Mesendoderm (in vitro differentiated cells): Measurements from ENCODE around the gene DCC.

Experiments used
- DNase-seq: peaks from one replicate; pipeline ENCODE4 v3.0.0; 2013
- H2AK5ac ChIP-seq: 2 replicates; pipeline ENCODE4 v1.6.1; 2013; ENCODE audit warnings: low read length, inconsistent platforms
- H2BK120ac ChIP-seq: 2 replicates; pipeline ENCODE4 v1.6.1; 2013; ENCODE audit warnings: low read depth, mild to moderate bottlenecking, low read length, moderate library complexity, mixed read lengths
- H2BK15ac ChIP-seq: replicated peaks from 2 replicates; pipeline ENCODE4 v1.6.1; 2013; ENCODE audit warnings: low read depth, mild to moderate bottlenecking, moderate library complexity
- H2BK5ac ChIP-seq: 2 replicates; pipeline ENCODE4 v1.6.1; 2013; ENCODE audit warnings: low read length, inconsistent platforms
- H3K18ac ChIP-seq: 2 replicates; pipeline ENCODE4 v1.6.1; 2013; ENCODE audit warnings: mild to moderate bottlenecking, low read length, mixed read lengths
- H3K23ac ChIP-seq: one replicate; pipeline ENCODE4 v1.6.1; 2013; ENCODE audit warnings: low read length
- H3K27ac ChIP-seq: 2 replicates; pipeline ENCODE4 v1.5.1; 2013; ENCODE audit warnings: low read depth, mild to moderate bottlenecking, inconsistent platforms, low read length, moderate library complexity
- H3K27me3 ChIP-seq: 2 replicates; pipeline ENCODE4 v1.6.1; 2013; ENCODE audit warnings: low read length, control low read depth, mild to moderate bottlenecking, inconsistent platforms; ENCODE audit not compliant: insufficient read depth, poor library complexity
- H3K36me3 ChIP-seq: 2 replicates; pipeline ENCODE4 v1.6.1; 2013; ENCODE audit warnings: low read length, inconsistent platforms; ENCODE audit not compliant: control insufficient read depth, insufficient read depth
- H3K4ac ChIP-seq: one replicate; pipeline ENCODE4 v1.6.1; 2013; ENCODE audit warnings: low read depth, mild to moderate bottlenecking, low read length, moderate library complexity
- H3K4me1 ChIP-seq: 2 replicates; pipeline ENCODE4 v1.6.1; 2013; ENCODE audit warnings: low read depth, low read length, inconsistent platforms; ENCODE audit not compliant: control insufficient read depth
- H3K4me2 ChIP-seq: 2 replicates; pipeline ENCODE4 v1.6.1; 2013; ENCODE audit warnings: low read length
- H3K4me3 ChIP-seq: 2 replicates; pipeline ENCODE4 v1.5.1; 2013; ENCODE audit warnings: mild to moderate bottlenecking, low read length
- H3K56ac ChIP-seq: one replicate; pipeline ENCODE4 v1.6.1; 2013; ENCODE audit warnings: low read length
- H3K79me1 ChIP-seq: 2 replicates; pipeline ENCODE4 v1.6.1; 2013; ENCODE audit warnings: low read length, inconsistent platforms
- H3K79me2 ChIP-seq: 2 replicates; pipeline ENCODE4 v1.6.1; 2013; ENCODE audit warnings: mild to moderate bottlenecking, low read length; ENCODE audit not compliant: control insufficient read depth, insufficient read depth
- H3K9ac ChIP-seq: 2 replicates; pipeline ENCODE4 v1.6.1; 2013; ENCODE audit warnings: low read length, inconsistent platforms
- H4K5ac ChIP-seq: one replicate; pipeline ENCODE4 v1.6.1; 2013; ENCODE audit warnings: low read length
- H4K8ac ChIP-seq: one replicate; pipeline ENCODE4 v1.6.1; 2013; ENCODE audit warnings: low read depth, mild to moderate bottlenecking, control low read depth, low read length, moderate library complexity
- WGBS: extraction: QIAGEN DNeasy Blood & Tissue Kit; methylation state at CpG from one replicate; pipeline ENCODE4 v1.1.7; 2013; ENCODE audit warnings: low lambda C conversion rate, missing lambda C conversion rate; ENCODE audit not compliant: insufficient coverage; ENCODE audit errors: extremely low coverage; 5-methylcytosine and 5-hydroxymethylcytosine counted together

DCC gene

DNA sequence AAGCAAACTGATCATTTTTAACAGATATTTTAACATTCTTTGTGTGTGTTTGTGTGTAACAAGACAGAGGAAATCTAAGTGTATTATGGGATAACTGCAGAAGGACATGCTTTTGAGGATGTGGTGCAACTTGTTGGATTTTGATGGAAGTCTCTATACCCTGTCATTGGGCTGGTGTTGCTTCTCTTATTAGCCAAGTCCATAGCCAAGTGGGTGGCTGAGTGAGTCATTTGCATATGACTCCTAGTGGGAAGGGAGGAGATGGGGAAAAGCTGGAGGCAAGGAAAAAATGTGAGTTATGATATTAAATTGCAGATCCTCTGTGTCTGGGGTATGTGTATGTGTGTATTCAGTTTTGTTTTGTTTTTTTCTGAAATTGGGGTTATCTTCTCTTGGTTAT lies 879.9 kb downstream of the DCC start:
- H3K23ac ChIP-seq, result no peak overlapping the region
- H3K79me1 ChIP-seq, result no peaks in the 10 kb centered on the region
- H3K4ac ChIP-seq, result no peak overlapping the region
- DNase-seq, result no peak
- H3K27ac ChIP-seq, result no peak overlapping the region
- no peak overlapping the region for H2BK5ac ChIP-seq
- no peaks in the 10 kb centered on the region for H3K36me3 ChIP-seq
- no peaks in the 10 kb centered on the region for H3K4me1 ChIP-seq
- H3K27me3 ChIP-seq, result no peaks in the 10 kb centered on the region
- H4K8ac ChIP-seq, result no peak overlapping the region
- no peak overlapping the region for H3K9ac ChIP-seq
- no peak overlapping the region for H2BK120ac ChIP-seq
- no peak overlapping the region for H3K56ac ChIP-seq
- H3K4me3 ChIP-seq, result no peak overlapping the region
- H3K18ac ChIP-seq, result no peak overlapping the region
- no peak overlapping the region for H4K5ac ChIP-seq
- no peak overlapping the region for H2BK15ac ChIP-seq
- no peaks in the 10 kb centered on the region for H3K79me2 ChIP-seq
- no peak overlapping the region for H2AK5ac ChIP-seq
- no peak overlapping the region for H3K4me2 ChIP-seq

- no peak overlapping the region for H3K4me2 ChIP-seq
- no peak overlapping the region for H2AK5ac ChIP-seq
- no peaks in the 10 kb centered on the region for H3K4me1 ChIP-seq
- H3K56ac ChIP-seq, result no peak overlapping the region
- no peak overlapping the region for H2BK5ac ChIP-seq
- H3K27ac ChIP-seq, result no peak overlapping the region
- no CpG with 5 or more reads among the region's 6 CpGs for WGBS
- no peaks in the 10 kb centered on the region for H3K79me2 ChIP-seq
- no peak overlapping the region for H3K9ac ChIP-seq
- H3K4me3 ChIP-seq, result no peak overlapping the region
- no peaks in the 10 kb centered on the region for H3K27me3 ChIP-seq
- no peak overlapping the region for H3K18ac ChIP-seq
- no peak overlapping the region for H4K5ac ChIP-seq
- H3K36me3 ChIP-seq, result no peaks in the 10 kb centered on the region
- H3K4ac ChIP-seq, result no peak overlapping the region
- no peak overlapping the region for H3K23ac ChIP-seq
- H2BK120ac ChIP-seq, result no peak overlapping the region
- no peaks in the 10 kb centered on the region for H3K79me1 ChIP-seq
- no peak overlapping the region for H2BK15ac ChIP-seq
- DNase-seq, result no peak
- H4K8ac ChIP-seq, result no peak overlapping the region
Measured at GRCh38 chr18:53224128-53224778, 884.3 kb downstream of the DCC start.

GRCh38 chr18:53225567-53226325 lies 885.7 kb downstream of the DCC start:
- H3K4me3 ChIP-seq, result no peak overlapping the region
- H3K4me1 ChIP-seq, result no peaks in the 10 kb centered on the region
- H3K4me2 ChIP-seq, result no peak overlapping the region
- DNase-seq, result no peak
- no peak overlapping the region for H4K8ac ChIP-seq
- H3K4ac ChIP-seq, result no peak overlapping the region
- no peak overlapping the region for H2AK5ac ChIP-seq
- H3K23ac ChIP-seq, result no peak overlapping the region
- no peaks in the 10 kb centered on the region for H3K79me2 ChIP-seq
- no peak overlapping the region for H3K27ac ChIP-seq
- H2BK120ac ChIP-seq, result no peak overlapping the region
- no peak overlapping the region for H2BK15ac ChIP-seq
- H3K27me3 ChIP-seq, result no peaks in the 10 kb centered on the region
- H3K79me1 ChIP-seq, result no peaks in the 10 kb centered on the region
- no peak overlapping the region for H3K18ac ChIP-seq
- no peak overlapping the region for H4K5ac ChIP-seq
- H3K36me3 ChIP-seq, result no peaks in the 10 kb centered on the region
- H2BK5ac ChIP-seq, result no peak overlapping the region
- WGBS, result no CpG with 5 or more reads among the region's 3 CpGs
- no peak overlapping the region for H3K9ac ChIP-seq
- no peak overlapping the region for H3K56ac ChIP-seq

DNA sequence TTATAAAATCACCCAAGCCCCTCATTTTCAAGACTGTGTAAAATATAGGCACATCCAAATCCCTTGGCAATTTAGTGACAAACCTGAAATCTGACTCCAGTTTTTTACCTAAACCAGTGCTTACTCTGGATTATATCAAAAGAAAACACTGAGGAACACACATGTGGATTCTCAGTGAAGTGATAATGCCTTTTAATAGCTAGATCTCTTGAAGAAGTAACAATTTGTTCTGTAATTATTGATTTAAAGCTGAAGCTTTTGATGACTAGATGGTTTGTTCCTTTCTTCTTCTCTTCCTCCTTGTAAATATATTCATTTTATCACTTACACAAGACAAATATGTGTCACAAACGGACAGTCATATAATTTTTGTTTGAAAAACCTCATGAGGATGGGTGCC lies 894.6 kb downstream of the DCC start:
- H4K8ac ChIP-seq, result no peak overlapping the region
- H3K27ac ChIP-seq, result no peak overlapping the region
- H3K79me2 ChIP-seq, result no peaks in the 10 kb centered on the region
- H3K4me1 ChIP-seq, result no peaks in the 10 kb centered on the region
- no peak overlapping the region for H2BK5ac ChIP-seq
- no peak overlapping the region for H3K4me2 ChIP-seq
- H2BK15ac ChIP-seq, result no peak overlapping the region
- no peak overlapping the region for H3K9ac ChIP-seq
- no peak overlapping the region for H3K18ac ChIP-seq
- no peak overlapping the region for H2BK120ac ChIP-seq
- no peak overlapping the region for H3K56ac ChIP-seq
- WGBS, result no CpG with 5 or more reads among the region's 1 CpG
- H2AK5ac ChIP-seq, result no peak overlapping the region
- no peak for DNase-seq
- H4K5ac ChIP-seq, result no peak overlapping the region
- H3K4ac ChIP-seq, result no peak overlapping the region
- H3K4me3 ChIP-seq, result no peak overlapping the region
- H3K36me3 ChIP-seq, result no peaks in the 10 kb centered on the region
- H3K79me1 ChIP-seq, result no peaks in the 10 kb centered on the region
- no peaks in the 10 kb centered on the region for H3K27me3 ChIP-seq
- H3K23ac ChIP-seq, result no peak overlapping the region

GRCh38 chr18:53241161-53241560 lies 901.2 kb downstream of the DCC start:
- Histone ChIP-seq H2BK120ac (no peak overlapping the region), H3K23ac (no peak overlapping the region), H3K4ac (no peak overlapping the region), H3K4me2 (no peak overlapping the region), H4K5ac (no peak overlapping the region), H3K27ac (no peak overlapping the region), H2BK5ac (no peak overlapping the region), H3K56ac (no peak overlapping the region), H2AK5ac (no peak overlapping the region), H4K8ac (no peak overlapping the region), H3K79me2 (no peaks in the 10 kb centered on the region), H3K36me3 (no peaks in the 10 kb centered on the region), H3K4me3 (no peak overlapping the region), H2BK15ac (no peak overlapping the region), H3K79me1 (no peaks in the 10 kb centered on the region), H3K9ac (no peak overlapping the region), H3K18ac (no peak overlapping the region), H3K4me1 (no peaks in the 10 kb centered on the region), H3K27me3 (no peaks in the 10 kb centered on the region)
- DNase-seq, result no peak
- no CpG with 5 or more reads among the region's 3 CpGs for WGBS

GRCh38 chr18:53253789-53254188 lies 913.8 kb downstream of the DCC start:
- H3K23ac ChIP-seq, result no peak overlapping the region
- H4K8ac ChIP-seq, result no peak overlapping the region
- H3K4me2 ChIP-seq, result no peak overlapping the region
- H2BK120ac ChIP-seq, result no peak overlapping the region
- no peaks in the 10 kb centered on the region for H3K4me1 ChIP-seq
- no peak for DNase-seq
- no peak overlapping the region for H3K56ac ChIP-seq
- H2BK15ac ChIP-seq, result no peak overlapping the region
- no peak overlapping the region for H3K4me3 ChIP-seq
- H3K79me2 ChIP-seq, result no peaks in the 10 kb centered on the region
- no peak overlapping the region for H3K18ac ChIP-seq
- no peak overlapping the region for H2BK5ac ChIP-seq
- WGBS, result no CpG with 5 or more reads among the region's 1 CpG
- H3K9ac ChIP-seq, result no peak overlapping the region
- H3K27ac ChIP-seq, result no peak overlapping the region
- no peaks in the 10 kb centered on the region for H3K27me3 ChIP-seq
- no peaks in the 10 kb centered on the region for H3K36me3 ChIP-seq
- H2AK5ac ChIP-seq, result no peak overlapping the region
- H4K5ac ChIP-seq, result no peak overlapping the region
- no peaks in the 10 kb centered on the region for H3K79me1 ChIP-seq
- H3K4ac ChIP-seq, result no peak overlapping the region
